Fibroblast of skin of left biceps (primary cell): ENCODE measurements around the gene TPP1.

Experiments
- DNase-seq, 2 experiments: peaks; one replicate each; pipeline ENCODE4 v3.0.0-alpha.2; 2013; ENCODE audit warnings: low read depth in 2 of 2

The TPP1 gene

GRCh38 chr11:6646918-6647679 is 27.9 kb upstream of the TPP1 start:
- DNase-seq: peak; percentile 33 to 34

- DNase-seq: peak; percentile 76 to 79
Observed at GRCh38 chr11:6646576-6646917, 27.3 kb upstream of the TPP1 start.

- peak in 1 of 2 experiments; percentile 22 for DNase-seq
Observed at GRCh38 chr11:6646071-6646470, 26.8 kb upstream of the TPP1 start.

GRCh38 chr11:6642957-6643356 is 23.7 kb upstream of the TPP1 start:
- DNase-seq: no peak

- DNase-seq: no peak
Observed at GRCh38 chr11:6640985-6641701, 21.9 kb upstream of the TPP1 start.

GRCh38 chr11:6640036-6640984 is 21.1 kb upstream of the TPP1 start:
- no peak for DNase-seq

DNA sequence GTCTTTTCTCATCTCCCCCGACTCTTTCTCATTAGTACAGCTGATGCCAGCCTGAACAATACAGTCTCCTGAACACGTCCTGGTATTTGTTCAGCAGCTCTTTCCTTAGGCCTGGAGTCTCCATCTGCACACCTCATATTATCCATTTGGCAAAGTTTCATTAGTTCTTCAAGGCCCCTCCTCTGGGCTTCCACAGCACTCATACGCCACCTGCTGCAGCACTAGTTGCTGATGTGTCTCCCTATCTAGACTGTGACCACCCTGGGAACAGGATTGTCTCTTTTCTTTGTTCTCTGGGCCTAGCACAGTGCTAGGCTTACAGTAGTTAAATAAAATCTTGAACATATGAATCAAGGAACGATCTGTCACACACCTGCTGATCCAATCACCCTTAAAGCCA is 19.2 kb upstream of the TPP1 start:
- no peak for DNase-seq

DNA sequence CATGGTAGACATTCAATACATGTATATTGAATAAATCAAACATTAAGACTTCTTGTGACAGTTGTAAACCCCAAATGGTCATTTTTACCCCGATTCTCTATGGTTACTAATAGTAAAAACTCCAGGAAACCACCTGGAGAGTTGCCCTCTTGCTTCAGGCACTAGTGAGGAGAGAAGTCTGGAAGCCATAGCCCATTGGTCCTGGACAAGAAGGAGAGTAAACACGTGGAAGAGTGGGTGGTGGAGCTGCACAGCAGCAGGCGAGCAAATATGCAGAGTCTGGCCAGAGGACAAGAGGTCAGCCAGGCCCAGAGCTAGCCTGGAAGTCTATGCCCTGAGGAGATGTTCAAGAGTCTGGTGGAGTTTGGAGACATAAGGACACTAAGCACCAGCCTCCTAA is 18.6 kb upstream of the TPP1 start:
- no peak for DNase-seq

DNA sequence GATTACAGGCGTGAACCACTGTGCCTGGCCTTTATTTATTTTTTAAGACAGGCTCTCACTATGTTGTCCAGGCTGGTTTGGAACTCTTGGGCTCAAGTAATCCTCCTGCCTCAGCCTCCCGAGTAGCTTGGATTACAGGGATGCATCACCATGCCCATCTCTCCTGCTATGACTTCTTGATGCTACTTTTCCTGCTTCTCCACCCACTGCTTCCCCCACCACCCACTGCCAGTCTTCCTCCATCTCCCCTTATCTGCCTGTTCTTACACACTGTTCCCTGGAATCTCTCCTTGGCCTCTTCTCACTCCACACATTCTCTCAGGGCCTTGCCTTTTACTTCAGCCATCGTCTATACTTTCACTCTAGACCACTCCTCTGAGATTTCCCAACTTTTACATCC is 17.3 kb upstream of the TPP1 start:
- DNase-seq: no peak

GRCh38 chr11:6635082-6635932 is 16.1 kb upstream of the TPP1 start:
- DNase-seq: no peak

DNA sequence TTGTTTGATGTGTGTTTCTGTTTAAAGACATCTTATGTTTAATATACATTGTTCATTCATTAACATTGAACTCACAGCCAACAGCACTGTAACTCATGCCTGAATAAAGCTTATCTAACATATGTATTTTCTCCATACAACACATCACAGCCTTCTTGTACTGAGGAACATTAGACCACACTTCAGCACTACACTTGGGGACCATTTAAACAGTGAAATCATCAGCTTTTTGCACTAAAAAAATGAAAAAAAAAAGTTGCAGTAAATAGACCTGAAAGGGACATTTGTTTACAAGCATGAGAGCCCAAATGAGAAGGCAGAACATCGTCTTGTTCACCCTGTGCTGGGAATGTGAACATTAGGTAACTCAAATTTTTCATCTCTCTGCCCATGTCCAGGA is 15.3 kb upstream of the TPP1 start:
- no peak for DNase-seq

- no peak for DNase-seq
Observed at GRCh38 chr11:6633422-6634408, 14.5 kb upstream of the TPP1 start.

GRCh38 chr11:6632116-6633073 is 13.2 kb upstream of the TPP1 start:
- no peak for DNase-seq

DNA sequence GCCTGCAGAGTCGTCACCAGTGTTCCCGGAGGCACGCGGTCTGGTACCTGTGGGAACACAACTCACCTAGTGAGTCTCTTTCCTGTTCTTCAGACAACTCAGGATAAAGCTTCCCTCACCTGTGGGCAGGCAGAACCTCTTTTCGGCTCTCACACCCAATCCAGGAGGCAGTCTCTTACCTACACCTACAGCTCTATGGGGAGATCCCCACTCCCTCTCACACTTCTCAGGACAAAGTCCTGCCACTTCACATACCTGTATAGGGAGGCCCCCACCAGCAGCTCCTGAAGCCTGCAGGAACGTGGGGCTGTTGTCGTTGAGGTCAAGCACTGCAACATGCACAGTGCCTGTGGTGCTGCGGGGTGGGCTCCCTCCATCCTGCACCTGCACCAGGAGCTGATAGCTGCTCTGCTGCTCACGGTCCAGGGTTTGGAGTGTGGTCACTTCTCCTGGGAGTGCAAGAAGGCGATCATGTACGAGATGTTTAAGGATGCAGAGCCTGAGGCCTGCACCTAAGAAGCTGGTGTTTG is 12.2 kb upstream of the TPP1 start:
- no peak for DNase-seq

GRCh38 chr11:6630632-6631291 is 11.5 kb upstream of the TPP1 start:
- no peak for DNase-seq

GRCh38 chr11:6629892-6630631 is 10.8 kb upstream of the TPP1 start:
- no peak for DNase-seq

DNA sequence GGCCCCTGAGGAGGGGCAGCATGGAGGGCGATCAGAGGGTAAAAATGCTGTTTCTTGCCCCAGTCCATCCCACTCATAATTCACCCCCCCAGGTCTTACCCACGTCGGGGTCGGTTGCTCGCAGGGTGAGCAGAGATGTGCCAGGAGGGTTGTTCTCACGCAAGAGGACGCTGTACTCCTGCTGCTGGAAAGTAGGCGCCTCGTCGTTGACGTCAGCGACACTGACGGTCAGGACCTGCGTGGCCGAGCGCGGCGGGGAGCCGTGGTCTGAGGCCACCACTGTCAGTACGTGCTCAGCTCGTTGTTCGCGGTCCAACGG is 10.3 kb upstream of the TPP1 start:
- DNase-seq: no peak

- no peak for DNase-seq
Observed at GRCh38 chr11:6628526-6628925, 9.3 kb upstream of the TPP1 start.
